Erythroblast (primary cell): ENCODE data around the gene CNIH3.

Experiments
- DNase-seq, 2 experiments: peaks; one replicate each; lab custom pipeline; 2025; lab: John Stamatoyannopoulos, UW
- GATA1 ChIP-seq: IDR thresholded peaks from 2 replicates; pipeline ENCODE4 v1.6.1; 2011; ENCODE audit warnings: low read depth, mild to moderate bottlenecking, control low read depth, low read length, moderate library complexity
- POLR2A ChIP-seq: IDR thresholded peaks from 2 replicates; pipeline ENCODE4 v1.6.1; 2011; ENCODE audit warnings: mild to moderate bottlenecking, low read length

Gene CNIH3

GRCh38 chr1:224720216-224720615 is 104.1 kb downstream of the CNIH3 start:
- no peak for TF ChIP-seq GATA1
- no peak for TF ChIP-seq POLR2A
- no peak for DNase-seq

DNA sequence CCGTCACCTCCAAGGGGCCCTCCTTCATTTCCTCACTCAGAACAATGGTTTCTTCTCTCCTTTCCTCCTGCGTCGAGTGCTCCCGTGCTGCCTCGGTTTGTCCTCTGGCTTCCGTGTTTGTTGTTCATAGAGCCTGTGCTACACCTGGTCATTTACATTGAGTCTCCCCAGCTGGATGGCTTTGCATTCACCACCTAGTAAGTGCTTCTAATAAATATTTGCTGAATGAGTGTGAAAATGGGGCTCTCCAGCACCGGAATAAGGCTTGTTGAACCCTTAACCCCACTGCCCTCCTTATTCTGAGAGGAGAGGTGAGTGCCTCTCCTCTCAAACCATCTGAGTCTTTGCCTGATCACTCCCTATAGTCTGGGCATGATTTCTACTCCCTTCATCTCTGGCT is 104.9 kb downstream of the CNIH3 start:
- no peak for DNase-seq
- TF ChIP-seq POLR2A (no peak), GATA1 (no peak)

GRCh38 chr1:224722838-224723237 is 106.7 kb downstream of the CNIH3 start:
- TF ChIP-seq POLR2A (no peak), GATA1 (no peak)
- DNase-seq: no peak

DNA sequence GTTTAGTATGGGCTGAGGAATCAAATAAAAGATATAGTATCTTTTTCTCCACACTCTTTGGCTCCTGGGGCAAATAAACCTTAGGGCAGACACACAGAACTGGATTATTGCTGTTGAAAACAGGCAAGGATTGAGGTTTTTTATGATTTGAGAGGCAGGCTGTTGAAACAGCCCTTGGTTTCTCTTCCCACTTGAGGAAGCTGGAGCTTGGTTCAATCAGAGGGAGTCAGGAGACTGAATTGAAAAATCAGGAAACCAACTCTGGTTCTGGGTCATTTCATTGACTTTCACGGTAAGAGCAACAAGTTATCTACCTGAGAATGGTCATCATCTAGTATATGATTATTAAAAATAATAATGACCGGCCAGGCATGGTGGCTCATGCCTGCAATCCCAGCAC is 108.4 kb downstream of the CNIH3 start:
- DNase-seq: no peak
- TF ChIP-seq GATA1 (no peak), POLR2A (no peak)

DNA sequence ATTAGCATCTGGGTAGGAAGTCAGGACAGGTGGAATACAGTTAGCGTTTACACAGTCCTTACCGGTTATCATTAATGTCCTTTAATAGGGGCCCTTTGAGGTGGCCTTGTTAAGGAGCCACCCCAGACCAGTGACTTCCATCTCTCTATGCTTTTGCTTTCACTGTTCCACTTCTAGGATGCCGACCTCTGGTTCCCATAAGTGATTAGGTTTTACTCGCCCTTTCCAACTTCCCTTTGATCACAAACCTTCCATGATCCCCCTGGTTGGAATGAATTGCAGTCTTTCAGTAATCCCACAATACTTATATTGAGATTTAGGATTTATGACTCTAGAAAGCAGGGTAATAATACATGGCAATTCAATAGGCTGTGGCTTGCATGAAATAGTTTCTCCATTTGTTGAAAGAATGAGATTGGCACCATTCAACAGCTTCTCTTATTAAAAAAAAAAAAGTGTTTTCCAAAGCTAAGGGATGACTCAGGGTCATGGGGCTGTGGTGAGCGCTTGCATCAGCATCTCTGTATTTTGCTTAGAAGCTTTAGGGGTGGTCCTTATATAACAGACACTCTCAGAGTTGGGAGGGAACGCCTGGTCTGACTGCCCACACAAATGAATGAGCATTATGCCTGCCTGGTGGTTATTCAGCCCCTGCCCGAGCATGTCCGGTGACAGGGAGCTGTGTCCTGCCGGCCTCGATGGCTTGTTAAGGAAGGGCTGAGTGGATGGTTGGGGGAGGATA is 110.5 kb downstream of the CNIH3 start:
- DNase-seq: peak in 1 of 2 experiments; percentile 52
- no peak for TF ChIP-seq GATA1
- no peak for TF ChIP-seq POLR2A

- TF ChIP-seq POLR2A (no peak), GATA1 (no peak)
- DNase-seq: no peak
Measured at GRCh38 chr1:224727351-224728289, 111.5 kb downstream of the CNIH3 start.

DNA sequence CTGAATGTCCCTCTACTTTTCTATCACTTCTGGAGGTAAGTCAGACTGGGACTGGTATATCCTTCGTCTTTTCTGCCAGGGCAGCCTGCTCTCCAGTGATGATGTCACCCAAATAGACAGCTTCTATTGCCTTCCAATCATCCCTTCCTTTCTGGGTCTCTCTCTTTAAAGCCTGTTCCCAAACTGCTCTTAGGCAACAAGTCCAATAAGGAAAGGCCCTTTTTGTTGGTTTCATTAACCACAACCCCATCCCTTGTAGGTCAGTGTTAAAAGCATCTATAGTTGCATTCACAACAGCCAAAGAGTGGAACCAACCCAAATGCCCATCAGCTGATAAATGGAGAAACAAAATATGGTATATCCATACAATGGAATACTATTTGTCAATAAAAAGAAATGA is 114.4 kb downstream of the CNIH3 start:
- DNase-seq: no peak
- no peak for TF ChIP-seq POLR2A
- TF ChIP-seq GATA1: no peak

DNA sequence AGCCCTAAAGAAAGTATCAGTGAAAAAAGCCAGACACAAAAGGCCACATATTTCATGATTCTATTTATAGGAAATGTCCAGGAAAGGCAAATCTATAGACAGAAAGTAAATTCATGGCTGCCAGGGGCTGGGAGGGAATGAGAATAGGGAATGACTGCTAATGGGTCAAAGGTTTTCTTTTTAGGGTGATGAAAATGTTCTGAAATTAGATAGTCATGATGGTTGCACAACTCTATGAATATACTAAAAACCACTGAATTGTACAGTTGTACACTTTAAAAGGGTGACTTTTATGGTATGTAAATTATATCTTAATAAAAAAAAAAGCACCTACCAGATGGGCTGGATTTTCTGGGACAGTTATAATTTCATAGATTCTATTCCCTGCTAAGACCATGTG is 114.8 kb downstream of the CNIH3 start:
- DNase-seq: peak in 1 of 2 experiments; percentile 5
- TF ChIP-seq GATA1 (no peak), POLR2A (no peak)

DNA sequence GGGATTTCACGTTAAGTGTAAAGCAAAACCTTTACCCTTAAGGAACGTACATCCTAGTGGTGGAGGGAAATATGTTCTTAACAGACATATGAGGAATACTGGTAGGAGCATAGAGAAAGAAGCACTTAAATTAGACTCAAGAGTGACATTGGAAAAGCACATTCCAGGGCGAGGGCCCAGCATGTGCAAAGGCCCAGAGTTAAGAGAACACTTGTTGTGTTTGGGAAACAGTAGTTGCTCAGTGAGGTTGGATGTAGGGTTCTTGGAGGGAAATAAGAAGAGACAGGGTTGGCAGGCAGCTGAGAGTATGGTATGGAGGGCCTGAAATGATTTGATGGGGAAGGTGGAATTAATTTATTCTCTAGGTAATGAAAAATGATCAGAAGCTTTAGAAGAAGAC is 115.5 kb downstream of the CNIH3 start:
- DNase-seq: no peak
- TF ChIP-seq POLR2A: no peak
- no peak for TF ChIP-seq GATA1

GRCh38 chr1:224732377-224733026 is 116.4 kb downstream of the CNIH3 start:
- no peak for TF ChIP-seq GATA1
- no peak for TF ChIP-seq POLR2A
- DNase-seq: no peak

DNA sequence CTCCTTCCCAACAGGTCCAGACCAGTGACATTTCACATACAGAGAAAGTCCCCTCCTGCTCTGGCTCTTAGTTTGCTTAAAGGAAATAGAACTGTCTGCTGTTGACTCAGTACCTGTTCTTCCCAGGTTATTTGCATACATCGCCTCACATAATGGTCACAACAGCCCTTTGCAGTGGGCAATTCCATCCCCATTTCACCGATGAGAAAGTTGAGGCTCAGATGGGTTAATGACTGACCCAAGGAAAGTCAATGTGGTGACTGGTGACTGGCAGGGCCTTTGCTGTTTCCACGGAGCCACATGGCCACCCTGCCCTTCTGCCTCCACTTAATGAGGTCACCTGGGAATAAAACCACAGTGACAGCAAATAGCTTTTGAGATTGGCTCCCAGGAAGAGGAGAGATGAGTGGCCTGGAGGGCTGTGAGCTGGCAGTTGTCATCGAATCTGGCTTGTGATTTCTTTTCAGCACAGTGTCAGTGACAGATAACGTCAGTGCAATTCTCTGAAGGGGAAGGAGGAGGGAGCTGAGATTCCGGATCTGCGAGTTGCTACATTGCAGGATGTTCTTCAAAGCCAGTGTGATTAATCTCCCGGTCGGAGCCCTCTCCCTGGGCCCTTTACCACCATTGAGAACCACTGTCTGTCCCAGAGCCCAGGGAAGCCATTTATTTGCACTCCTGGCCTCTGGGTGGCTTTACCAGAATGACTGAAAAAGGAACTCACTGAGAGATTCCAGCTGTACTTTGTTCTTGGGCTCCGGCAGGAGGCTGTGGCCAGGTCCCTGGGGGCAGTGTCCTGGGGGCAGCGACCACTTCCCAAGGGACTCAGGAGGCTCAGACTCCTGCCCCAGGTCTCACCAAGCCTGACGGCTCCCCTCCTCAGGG is 117.2 kb downstream of the CNIH3 start:
- peak in 1 of 2 experiments; percentile 8 for DNase-seq
- TF ChIP-seq POLR2A (no peak), GATA1 (no peak)

- DNase-seq: no peak
- no peak for TF ChIP-seq GATA1
- no peak for TF ChIP-seq POLR2A
Measured at GRCh38 chr1:224734261-224734935, 118.3 kb downstream of the CNIH3 start.

- DNase-seq: no peak
- no peak for TF ChIP-seq POLR2A
- no peak for TF ChIP-seq GATA1
Measured at GRCh38 chr1:224735159-224735558, 119.0 kb downstream of the CNIH3 start.
